Gastroesophageal sphincter (tissue), 3 donors: ENCODE results near the gene SERGEF.

Source experiments
- CTCF ChIP-seq, 4 experiments: fragments of 200-600 bp in 2 of 4; fragments of 450-650 bp in 2 of 4; sonication (generic) in 1 of 4; IDR thresholded peaks; one replicate each; pipeline ENCODE4 v1.5.1; 2017 to 2019; ENCODE audit warnings: antibody characterized with exemption in 4 of 4, mild to moderate bottlenecking in 2 of 4, moderate library complexity in 2 of 4
- POLR2A ChIP-seq, 2 donors: fragments of 450-650 bp; IDR thresholded peaks; one replicate each; pipeline ENCODE4 v1.6.1; 2017; ENCODE audit warnings: antibody characterized with exemption in 2 of 2, mild to moderate bottlenecking in 2 of 2, moderate library complexity in 1 of 2

- TF ChIP-seq CTCF (IDR thresholded peaks at IDR 0.05) (no peak), POLR2A (IDR thresholded peaks at IDR 0.05) (no peak)
Observed at GRCh38 chr11:17746096-17746495, 266.8 kb downstream of the SERGEF start.
